HEK293T (cell line): ENCODE results near the gene PFN3.

Experiments used
- ARNT ChIP-seq: fragments of 450-650 bp; IDR thresholded peaks from 2 replicates; pipeline ENCODE4 v1.6.1; 2017; ENCODE audit warnings: mild to moderate bottlenecking
- BHLHE40 ChIP-seq: fragments of 450-650 bp; IDR thresholded peaks from 2 replicates; pipeline ENCODE4 v1.6.1; 2016; ENCODE audit warnings: mild to moderate bottlenecking, moderate library complexity, borderline replicate concordance
- CTBP1 ChIP-seq: fragments of 450-650 bp; IDR thresholded peaks from 2 replicates; pipeline ENCODE4 v1.6.1; 2016; ENCODE audit warnings: borderline replicate concordance
- FOXA1 ChIP-seq: fragments of 450-650 bp; IDR thresholded peaks from 2 replicates; pipeline ENCODE4 v1.6.1; 2016; ENCODE audit warnings: mild to moderate bottlenecking
- FOXM1 ChIP-seq: fragments of 450-650 bp; IDR thresholded peaks from 2 replicates; pipeline ENCODE4 v1.6.1; 2017; ENCODE audit warnings: mild to moderate bottlenecking, borderline replicate concordance
- HDGF ChIP-seq: fragments of 450-650 bp; IDR thresholded peaks from 2 replicates; pipeline ENCODE4 v1.6.1; 2017; ENCODE audit warnings: antibody characterized with exemption, borderline replicate concordance
- L3MBTL2 ChIP-seq: fragments of 450-650 bp; conservative IDR thresholded peaks from 2 replicates; pipeline ENCODE4 v1.6.1; 2016; ENCODE audit warnings: mild to moderate bottlenecking
- LEF1 ChIP-seq: fragments of 450-650 bp; IDR thresholded peaks from 2 replicates; pipeline ENCODE4 v1.6.1; 2017; ENCODE audit warnings: mild to moderate bottlenecking, borderline replicate concordance
- NFRKB ChIP-seq: fragments of 450-650 bp; IDR thresholded peaks from 2 replicates; pipeline ENCODE4 v1.6.1; 2016; ENCODE audit warnings: mild to moderate bottlenecking, moderate library complexity
- SP1 ChIP-seq: fragments of 450-650 bp; IDR thresholded peaks from 2 replicates; pipeline ENCODE4 v1.6.1; 2017
- SUZ12 ChIP-seq: fragments of 450-650 bp; IDR thresholded peaks from 2 replicates; pipeline ENCODE4 v1.6.1; 2016; ENCODE audit warnings: mild to moderate bottlenecking
- TARDBP ChIP-seq: fragments of 450-650 bp; IDR thresholded peaks from 2 replicates; pipeline ENCODE4 v1.6.1; 2016

DNA sequence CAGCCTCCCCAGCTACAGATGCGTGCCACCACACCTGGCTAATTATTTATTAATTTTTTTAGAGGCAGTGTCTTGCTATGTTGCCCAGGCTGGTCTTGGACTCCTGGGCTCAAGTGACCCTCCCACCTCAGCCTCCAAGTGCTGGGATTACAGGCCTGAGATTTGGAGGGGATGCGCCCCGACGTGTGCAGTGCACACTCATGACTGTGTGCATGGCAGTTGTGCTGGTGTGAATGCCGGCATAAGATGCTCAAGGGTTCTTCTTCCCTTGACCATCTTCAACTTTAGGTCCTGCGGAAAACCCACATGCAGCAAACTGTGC is 19.7 kb downstream of the PFN3 start:
- TF ChIP-seq SUZ12, result no peak
- no peak for TF ChIP-seq BHLHE40
- TF ChIP-seq FOXM1, result no peak
- TF ChIP-seq HDGF, result no peak
- no peak for TF ChIP-seq CTBP1
- no peak for TF ChIP-seq LEF1
- TF ChIP-seq SP1, result no peak
- TF ChIP-seq NFRKB, result no peak
- no peak for TF ChIP-seq L3MBTL2
- no peak for TF ChIP-seq FOXA1
- no peak for TF ChIP-seq TARDBP
- TF ChIP-seq ARNT, result no peak
